HFFc6 (cell line): ENCODE results near the gene INPP5D. TPM values are rescaled to one million over a fixed set of nuclear protein-coding genes. Genes with fewer than 3 reads are reported as not detected.

ENCODE experiments used
- DNase-seq: peaks from one replicate; pipeline ENCODE4 v3.0.0-alpha.2; 2018
- H3K27ac Mint-ChIP-seq: 2 replicates; pipeline ENCODE4 v1.8.0; 2020; ENCODE audit warnings: mild to moderate bottlenecking, mixed read lengths
- H3K27me3 Mint-ChIP-seq: 2 replicates; pipeline ENCODE4 v1.8.0; 2021; ENCODE audit warnings: mild to moderate bottlenecking, moderate library complexity, mixed read lengths; ENCODE audit not compliant: insufficient read depth
- H3K36me3 Mint-ChIP-seq: 2 replicates; pipeline ENCODE4 v1.8.0; 2021; ENCODE audit warnings: low read depth, mixed read lengths
- H3K4me1 Mint-ChIP-seq: 2 replicates; pipeline ENCODE4 v1.8.0; 2020; ENCODE audit warnings: low read depth, mixed read lengths
- H3K4me3 Mint-ChIP-seq: 2 replicates; pipeline ENCODE4 v1.8.0; 2020; ENCODE audit warnings: mild to moderate bottlenecking, moderate library complexity, mixed read lengths
- H3K9me3 Mint-ChIP-seq: 2 replicates; pipeline ENCODE4 v1.8.0; 2020; ENCODE audit warnings: mild to moderate bottlenecking, mixed read lengths
- total RNA-seq, 6 experiments: library from RNA; stranded (reverse); fragmentation: NEBNext Ultra II Directional; extraction: Animal tissue kit (Norgen Biotek cat#: 25700); gene quantifications; 2 replicates in 1 of 6; 3 replicates in 5 of 6; pipeline ENCODE4 v1.2.3, GENCODE V29; 2021
- TF ChIP-seq, protein P1 (sequence below): fragments of 200-600 bp; sonication (generic); IDR thresholded peaks from 2 replicates; pipeline ENCODE4 v1.5.0; 2021; ENCODE audit warnings: antibody characterized with exemption, mild to moderate bottlenecking

The INPP5D gene
- total RNA-seq, 6 experiments from 2014 or later: 0.19 to 0.66 (median 0.43) TPM; not detected in 1

DNA sequence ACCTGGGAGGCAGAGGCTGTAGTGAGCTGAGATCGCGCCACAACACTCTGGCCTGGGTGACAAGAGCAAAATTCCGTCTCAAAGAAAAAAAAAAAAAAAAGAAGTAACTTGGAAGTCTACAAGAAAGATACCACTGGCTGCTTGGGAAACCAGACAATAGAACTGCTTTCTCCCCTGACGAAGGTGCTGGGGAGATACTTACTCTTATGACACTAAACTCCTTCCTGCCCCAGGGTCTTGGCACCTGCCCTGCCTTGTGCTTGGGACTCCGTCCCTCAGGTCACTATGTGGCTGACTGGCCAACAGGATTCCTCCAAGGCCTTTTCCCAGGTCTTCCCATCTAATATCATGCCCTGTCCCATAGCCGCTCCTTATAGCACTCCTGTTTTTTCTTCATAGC, 30.7 kb downstream of the INPP5D start:
- H3K9me3 Mint-ChIP-seq: no peaks in the 10 kb centered on the region
- peaks cover 45% of the 10 kb centered on the region for H3K27me3 Mint-ChIP-seq
- TF ChIP-seq, protein P1, sequence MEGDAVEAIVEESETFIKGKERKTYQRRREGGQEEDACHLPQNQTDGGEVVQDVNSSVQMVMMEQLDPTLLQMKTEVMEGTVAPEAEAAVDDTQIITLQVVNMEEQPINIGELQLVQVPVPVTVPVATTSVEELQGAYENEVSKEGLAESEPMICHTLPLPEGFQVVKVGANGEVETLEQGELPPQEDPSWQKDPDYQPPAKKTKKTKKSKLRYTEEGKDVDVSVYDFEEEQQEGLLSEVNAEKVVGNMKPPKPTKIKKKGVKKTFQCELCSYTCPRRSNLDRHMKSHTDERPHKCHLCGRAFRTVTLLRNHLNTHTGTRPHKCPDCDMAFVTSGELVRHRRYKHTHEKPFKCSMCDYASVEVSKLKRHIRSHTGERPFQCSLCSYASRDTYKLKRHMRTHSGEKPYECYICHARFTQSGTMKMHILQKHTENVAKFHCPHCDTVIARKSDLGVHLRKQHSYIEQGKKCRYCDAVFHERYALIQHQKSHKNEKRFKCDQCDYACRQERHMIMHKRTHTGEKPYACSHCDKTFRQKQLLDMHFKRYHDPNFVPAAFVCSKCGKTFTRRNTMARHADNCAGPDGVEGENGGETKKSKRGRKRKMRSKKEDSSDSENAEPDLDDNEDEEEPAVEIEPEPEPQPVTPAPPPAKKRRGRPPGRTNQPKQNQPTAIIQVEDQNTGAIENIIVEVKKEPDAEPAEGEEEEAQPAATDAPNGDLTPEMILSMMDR: no peak
- DNase-seq: no peak
- H3K27ac Mint-ChIP-seq: no peak overlapping the region
- peaks cover 6% of the 10 kb centered on the region for H3K4me1 Mint-ChIP-seq
- H3K4me3 Mint-ChIP-seq: no peak overlapping the region
- H3K36me3 Mint-ChIP-seq: no peaks in the 10 kb centered on the region

DNA sequence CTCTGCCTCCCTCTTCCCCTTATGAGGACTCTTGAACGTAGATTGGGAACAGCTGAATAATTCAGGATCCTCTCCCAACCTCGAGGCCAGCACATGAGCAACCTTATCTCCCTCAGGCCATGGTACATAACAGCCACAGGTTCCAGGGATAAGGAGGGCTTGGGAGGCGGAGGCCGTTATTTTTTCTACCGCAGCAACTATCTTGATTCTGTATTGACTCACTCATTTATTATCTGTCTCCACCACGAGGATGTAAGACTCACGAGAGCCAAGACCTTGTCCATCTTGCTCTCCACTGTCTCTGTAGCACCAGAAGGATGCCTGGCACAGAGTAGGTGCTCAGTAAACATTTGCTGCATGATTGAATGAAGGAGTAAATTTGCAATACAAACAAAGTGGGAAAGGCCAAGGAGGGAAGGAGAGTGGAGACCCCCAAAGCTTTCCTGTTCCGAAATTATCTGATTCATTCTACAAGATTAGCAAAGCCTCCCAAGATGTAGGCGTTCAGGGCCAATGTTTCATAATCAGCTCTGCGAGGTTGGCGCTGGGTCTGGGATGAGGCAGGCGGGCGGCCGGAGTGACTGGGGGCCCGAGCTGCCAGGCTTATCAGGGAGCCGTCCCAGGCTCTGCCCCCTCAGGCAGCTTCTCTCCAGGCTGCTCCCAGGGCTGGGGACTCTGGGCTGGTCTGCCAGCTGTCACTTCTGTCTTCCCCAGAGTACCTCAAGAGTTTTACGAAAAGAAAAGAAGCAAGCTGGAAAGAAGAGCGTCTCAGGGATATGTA, 31.6 kb downstream of the INPP5D start:
- peaks cover 45% of the 10 kb centered on the region for H3K27me3 Mint-ChIP-seq
- H3K36me3 Mint-ChIP-seq: no peaks in the 10 kb centered on the region
- TF ChIP-seq, protein P1: no peak
- no peak overlapping the region for H3K4me3 Mint-ChIP-seq
- H3K27ac Mint-ChIP-seq: no peak overlapping the region
- peaks cover 3% of the 10 kb centered on the region for H3K4me1 Mint-ChIP-seq
- no peaks in the 10 kb centered on the region for H3K9me3 Mint-ChIP-seq
- no peak for DNase-seq

DNA sequence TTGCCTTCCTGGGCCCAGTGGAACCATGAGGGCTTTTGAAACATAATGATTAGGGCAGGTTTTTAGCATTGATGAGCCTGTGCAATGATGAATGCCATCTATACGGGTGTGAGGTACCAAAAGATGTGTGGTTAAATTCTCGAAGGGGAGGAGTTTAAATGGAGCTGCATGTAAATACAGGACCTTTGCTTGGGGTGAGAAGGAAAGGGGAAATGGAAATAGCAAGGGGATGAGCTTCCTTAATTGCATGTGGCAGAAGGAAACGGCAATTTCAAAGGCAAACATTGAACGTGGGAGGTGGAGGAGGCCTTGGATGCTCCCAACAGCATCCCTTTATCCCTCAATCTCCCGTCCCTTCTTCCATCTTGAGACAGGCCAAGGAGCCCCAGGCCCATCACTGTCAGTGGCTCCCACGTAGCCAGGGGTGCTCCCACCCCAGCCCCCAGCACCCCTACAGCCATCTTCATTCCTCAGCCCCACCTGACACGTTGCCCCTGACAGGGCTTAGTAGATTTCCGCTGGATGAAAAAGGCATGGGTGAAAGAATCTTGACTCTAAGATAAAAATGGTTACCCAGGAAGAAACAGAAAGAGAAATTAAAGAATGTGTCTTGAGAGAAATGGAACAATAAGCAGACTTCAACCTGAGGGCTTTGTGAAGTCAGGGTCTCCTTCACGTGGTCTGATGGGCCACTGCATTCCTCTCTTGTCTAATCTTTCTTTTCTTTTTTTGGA, 32.5 kb downstream of the INPP5D start:
- TF ChIP-seq, protein P1: no peak
- no peaks in the 10 kb centered on the region for H3K9me3 Mint-ChIP-seq
- no peak overlapping the region for H3K4me3 Mint-ChIP-seq
- no peaks in the 10 kb centered on the region for H3K4me1 Mint-ChIP-seq
- H3K27ac Mint-ChIP-seq: no peak overlapping the region
- DNase-seq: no peak
- peaks cover 45% of the 10 kb centered on the region for H3K27me3 Mint-ChIP-seq
- H3K36me3 Mint-ChIP-seq: no peaks in the 10 kb centered on the region

DNA sequence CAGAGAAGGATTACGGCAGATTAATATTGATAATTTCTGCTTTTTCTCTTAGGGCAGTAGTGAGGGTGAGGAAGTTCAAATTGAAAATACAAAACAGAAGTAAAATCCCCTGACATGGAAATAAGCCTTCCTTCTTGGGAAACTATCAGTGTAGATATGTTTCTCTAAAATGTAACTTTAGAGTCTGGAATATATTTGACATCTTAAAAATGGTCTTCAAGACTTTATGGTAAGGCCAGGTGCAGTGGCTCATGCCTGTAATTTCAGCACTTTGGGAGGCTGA, 33.0 kb downstream of the INPP5D start:
- Mint-ChIP-seq H3K36me3 (no peaks in the 10 kb centered on the region), H3K27me3 (peaks cover 43% of the 10 kb centered on the region), H3K4me3 (no peak overlapping the region), H3K9me3 (no peaks in the 10 kb centered on the region), H3K4me1 (no peaks in the 10 kb centered on the region), H3K27ac (no peak overlapping the region)
- no peak for DNase-seq
- TF ChIP-seq, protein P1: no peak

DNA sequence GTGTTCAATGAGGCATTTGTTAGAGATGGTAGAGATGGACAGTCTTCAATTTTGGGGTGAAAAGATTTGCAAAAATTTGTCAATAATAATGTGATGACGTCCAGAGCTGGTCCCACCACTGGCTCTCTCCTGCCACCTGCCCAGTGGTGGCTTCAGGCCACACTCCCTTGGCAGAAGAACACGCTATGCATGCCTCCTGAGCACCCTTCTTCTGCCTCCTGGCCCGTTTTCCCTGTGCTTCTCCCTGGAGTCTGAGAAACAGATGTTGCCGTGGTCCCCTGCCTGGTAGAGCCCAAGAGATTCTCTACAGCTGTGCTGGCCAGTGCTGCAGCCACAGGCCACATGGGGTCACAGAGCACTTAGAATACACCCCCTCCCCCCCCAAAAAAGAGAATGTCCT, 33.6 kb downstream of the INPP5D start:
- no peak overlapping the region for H3K27ac Mint-ChIP-seq

More for the DNA sequence above, 33.6 kb downstream of the INPP5D start:
- Mint-ChIP-seq H3K9me3 (no peaks in the 10 kb centered on the region), H3K36me3 (no peaks in the 10 kb centered on the region), H3K4me3 (no peak overlapping the region), H3K4me1 (no peaks in the 10 kb centered on the region), H3K27me3 (peaks cover 42% of the 10 kb centered on the region)
- no peak for DNase-seq
- TF ChIP-seq, protein P1: no peak
